Measurements from ENCODE around the gene VSIR. TPM values are rescaled to one million over a fixed set of nuclear protein-coding genes. Genes with fewer than 3 reads are reported as not detected.

VSIR gene
- total RNA-seq, 1 experiment from 2014 or later, result 3.6 TPM

DNA sequence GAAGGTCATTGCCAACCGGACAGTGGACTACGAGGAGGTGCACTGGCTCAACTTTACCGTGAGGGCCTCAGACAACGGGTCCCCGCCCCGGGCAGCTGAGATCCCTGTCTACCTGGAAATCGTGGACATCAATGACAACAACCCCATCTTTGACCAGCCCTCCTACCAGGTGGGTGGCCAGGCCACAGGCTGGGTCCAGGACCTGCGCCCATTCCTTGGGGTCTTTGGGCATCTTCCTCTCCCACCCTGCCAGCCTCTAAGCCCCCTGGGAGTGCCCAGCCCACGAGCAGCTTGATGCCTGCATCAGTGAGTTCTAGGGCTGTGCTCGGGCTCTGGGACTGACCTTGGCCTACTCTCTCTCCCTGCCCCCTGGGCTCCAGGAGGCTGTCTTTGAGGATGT lies 25.8 kb upstream of the VSIR start:
- ChIA-PET POLR2A (no interaction called here), CTCF (interaction anchor here (0.6 kb wide), 2 partner anchors 72 to 657 kb away, joined by 3 read pairs; no protein-coding TSS in a partner anchor)
- no peaks in the 10 kb centered on the region for H3K4me1 Mint-ChIP-seq (ENCODE audit: insufficient read depth, unreplicated experiment)
- H3K36me3 Mint-ChIP-seq (ENCODE audit: insufficient read depth, unreplicated experiment), result no peaks in the 10 kb centered on the region
- no peak overlapping the region for H3K4me3 Mint-ChIP-seq (ENCODE audit: unreplicated experiment)
- H3K9me3 Mint-ChIP-seq (ENCODE audit: unreplicated experiment), result no peaks in the 10 kb centered on the region
- no peak for DNase-seq (ENCODE audit: unreplicated experiment)
- intact Hi-C loops (cut with micrococcal nuclease), result no loop called here
- no TSS peak for BruUV-seq (replicated peaks)
- peaks cover 7% of the 10 kb centered on the region for H3K27me3 Mint-ChIP-seq (ENCODE audit: insufficient read depth, unreplicated experiment)
- no peak overlapping the region for H3K27ac Mint-ChIP-seq (ENCODE audit: low read depth, unreplicated experiment)
- TF ChIP-seq CTCF (IDR thresholded peaks at IDR 0.05; ENCODE audit: unreplicated experiment), result no peak

DNA sequence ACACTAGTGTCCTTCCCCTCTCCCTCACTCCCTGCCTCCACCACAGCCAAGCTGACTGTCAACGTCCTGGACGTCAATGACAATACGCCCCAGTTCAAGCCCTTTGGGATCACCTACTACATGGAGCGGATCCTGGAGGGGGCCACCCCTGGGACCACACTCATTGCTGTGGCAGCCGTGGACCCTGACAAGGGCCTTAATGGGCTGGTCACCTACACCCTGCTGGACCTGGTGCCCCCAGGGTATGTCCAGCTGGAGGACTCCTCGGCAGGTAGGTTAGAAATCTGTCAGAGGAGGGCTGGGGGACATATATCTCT lies 24.9 kb upstream of the VSIR start:
- H3K4me3 Mint-ChIP-seq (ENCODE audit: unreplicated experiment), result no peak overlapping the region
- H3K4me1 Mint-ChIP-seq (ENCODE audit: insufficient read depth, unreplicated experiment), result no peaks in the 10 kb centered on the region
- BruUV-seq (replicated peaks), result no TSS peak
- no peak for TF ChIP-seq CTCF (IDR thresholded peaks at IDR 0.05; ENCODE audit: unreplicated experiment)
- DNase-seq (ENCODE audit: unreplicated experiment), result no peak
- CTCF ChIA-PET, result no interaction called here
- intact Hi-C loops (cut with micrococcal nuclease), result no loop called here
- POLR2A ChIA-PET, result no interaction called here
- no peak overlapping the region for H3K27ac Mint-ChIP-seq (ENCODE audit: low read depth, unreplicated experiment)
- H3K27me3 Mint-ChIP-seq (ENCODE audit: insufficient read depth, unreplicated experiment), result peaks cover 16% of the 10 kb centered on the region
- H3K9me3 Mint-ChIP-seq (ENCODE audit: unreplicated experiment), result no peaks in the 10 kb centered on the region
- H3K36me3 Mint-ChIP-seq (ENCODE audit: insufficient read depth, unreplicated experiment), result no peaks in the 10 kb centered on the region

- no peak for DNase-seq (ENCODE audit: unreplicated experiment)
- TF ChIP-seq CTCF (IDR thresholded peaks at IDR 0.05; ENCODE audit: unreplicated experiment), result no peak
- H3K27me3 Mint-ChIP-seq (ENCODE audit: insufficient read depth, unreplicated experiment), result peaks cover 18% of the 10 kb centered on the region
- H3K9me3 Mint-ChIP-seq (ENCODE audit: unreplicated experiment), result no peaks in the 10 kb centered on the region
- H3K4me3 Mint-ChIP-seq (ENCODE audit: unreplicated experiment), result no peak overlapping the region
- H3K36me3 Mint-ChIP-seq (ENCODE audit: insufficient read depth, unreplicated experiment), result no peaks in the 10 kb centered on the region
- ChIA-PET POLR2A (no interaction called here), CTCF (interaction anchor here (0.6 kb wide), 1 partner anchor 229 kb away, joined by 3 read pairs; no protein-coding TSS in a partner anchor)
- intact Hi-C loops (cut with micrococcal nuclease), result no loop called here
- no TSS peak for BruUV-seq (replicated peaks)
- no peak overlapping the region for H3K27ac Mint-ChIP-seq (ENCODE audit: low read depth, unreplicated experiment)
- no peaks in the 10 kb centered on the region for H3K4me1 Mint-ChIP-seq (ENCODE audit: insufficient read depth, unreplicated experiment)
These were observed 24.4 kb upstream of the VSIR start for GRCh38 chr10:71797533-71798307.

DNA sequence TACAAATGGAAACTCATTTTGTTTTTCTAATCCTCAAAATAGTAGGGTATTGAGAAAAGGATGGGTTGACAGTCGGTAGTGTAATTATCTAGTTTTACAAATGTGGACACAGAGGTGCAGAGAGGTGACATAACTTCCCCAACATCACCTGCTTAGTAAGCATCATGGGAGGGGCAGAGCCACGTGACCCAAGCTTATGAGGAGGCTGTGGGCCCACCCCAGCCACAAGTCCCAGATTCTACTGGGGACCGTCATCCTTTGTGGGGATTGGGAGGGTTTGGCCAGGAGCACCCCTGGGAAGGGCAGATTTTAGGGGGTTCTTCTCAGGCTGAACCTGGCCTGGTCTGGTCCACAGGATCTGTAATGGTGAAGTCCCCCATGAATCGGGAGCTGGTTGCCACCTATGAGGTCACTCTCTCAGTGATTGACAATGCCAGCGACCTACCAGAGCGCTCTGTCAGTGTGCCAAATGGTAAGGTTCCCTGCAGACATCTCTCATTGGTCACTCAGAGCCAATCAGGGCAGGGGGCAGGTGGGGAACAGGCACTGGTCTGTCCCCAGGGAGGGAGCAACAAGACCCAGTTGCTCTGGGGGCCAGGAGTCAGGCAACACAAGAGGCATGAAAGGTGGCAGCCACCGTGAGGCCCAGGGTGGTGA lies 23.6 kb upstream of the VSIR start:
- intact Hi-C loops (cut with micrococcal nuclease), result no loop called here
- peaks cover 18% of the 10 kb centered on the region for H3K27me3 Mint-ChIP-seq (ENCODE audit: insufficient read depth, unreplicated experiment)
- no peaks in the 10 kb centered on the region for H3K36me3 Mint-ChIP-seq (ENCODE audit: insufficient read depth, unreplicated experiment)
- no peak overlapping the region for H3K4me3 Mint-ChIP-seq (ENCODE audit: unreplicated experiment)
- ChIA-PET CTCF (interaction anchor here (0.6 kb wide), 1 partner anchor 939 kb away, joined by 3 read pairs; no protein-coding TSS in a partner anchor), POLR2A (no interaction called here)
- no peaks in the 10 kb centered on the region for H3K4me1 Mint-ChIP-seq (ENCODE audit: insufficient read depth, unreplicated experiment)
- no peaks in the 10 kb centered on the region for H3K9me3 Mint-ChIP-seq (ENCODE audit: unreplicated experiment)
- no TSS peak for BruUV-seq (replicated peaks)
- no peak for TF ChIP-seq CTCF (IDR thresholded peaks at IDR 0.05; ENCODE audit: unreplicated experiment)
- no peak overlapping the region for H3K27ac Mint-ChIP-seq (ENCODE audit: low read depth, unreplicated experiment)
- no peak for DNase-seq (ENCODE audit: unreplicated experiment)

Data from MCF 10A (cell line).